ENCODE data around the gene MLN. TPM values are rescaled to one million over a fixed set of nuclear protein-coding genes. Genes with fewer than 3 reads are reported as not detected.

MLN gene
- total RNA-seq, 3 donors from 2014 or later, result not detected

DNA sequence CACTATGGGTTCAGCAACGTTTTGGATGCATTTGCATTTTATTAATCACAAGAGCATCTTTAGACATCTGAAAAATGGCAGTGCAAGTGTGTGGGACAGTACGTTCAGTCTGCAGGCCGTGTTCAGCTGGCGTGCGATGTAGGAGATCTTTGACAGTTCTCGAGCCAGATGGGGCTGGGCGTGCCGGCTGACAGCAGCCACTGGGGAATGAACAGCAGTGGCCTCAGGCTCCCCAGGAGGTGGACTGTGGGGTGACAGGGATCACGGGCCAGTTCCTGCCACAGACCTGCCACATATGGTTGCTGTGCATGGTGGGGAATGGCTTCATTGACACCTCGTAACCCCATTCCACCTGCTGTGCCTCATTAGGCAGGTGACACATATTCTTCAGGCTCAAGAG is 16.4 kb upstream of the MLN start:
- Histone ChIP-seq H3K4me3 (no peak overlapping the region), H3K4me1 (no peaks in the 10 kb centered on the region), H3K27ac (no peak overlapping the region), H3K36me3 (no peaks in the 10 kb centered on the region), H3K9me3 (no peaks in the 10 kb centered on the region), H3K27me3 (no peaks in the 10 kb centered on the region)
- no peak for TF ChIP-seq POLR2AphosphoS5 (IDR thresholded peaks at IDR 0.05)
- no peak for TF ChIP-seq POLR2A (IDR thresholded peaks at IDR 0.05)
- TF ChIP-seq, protein P1, sequence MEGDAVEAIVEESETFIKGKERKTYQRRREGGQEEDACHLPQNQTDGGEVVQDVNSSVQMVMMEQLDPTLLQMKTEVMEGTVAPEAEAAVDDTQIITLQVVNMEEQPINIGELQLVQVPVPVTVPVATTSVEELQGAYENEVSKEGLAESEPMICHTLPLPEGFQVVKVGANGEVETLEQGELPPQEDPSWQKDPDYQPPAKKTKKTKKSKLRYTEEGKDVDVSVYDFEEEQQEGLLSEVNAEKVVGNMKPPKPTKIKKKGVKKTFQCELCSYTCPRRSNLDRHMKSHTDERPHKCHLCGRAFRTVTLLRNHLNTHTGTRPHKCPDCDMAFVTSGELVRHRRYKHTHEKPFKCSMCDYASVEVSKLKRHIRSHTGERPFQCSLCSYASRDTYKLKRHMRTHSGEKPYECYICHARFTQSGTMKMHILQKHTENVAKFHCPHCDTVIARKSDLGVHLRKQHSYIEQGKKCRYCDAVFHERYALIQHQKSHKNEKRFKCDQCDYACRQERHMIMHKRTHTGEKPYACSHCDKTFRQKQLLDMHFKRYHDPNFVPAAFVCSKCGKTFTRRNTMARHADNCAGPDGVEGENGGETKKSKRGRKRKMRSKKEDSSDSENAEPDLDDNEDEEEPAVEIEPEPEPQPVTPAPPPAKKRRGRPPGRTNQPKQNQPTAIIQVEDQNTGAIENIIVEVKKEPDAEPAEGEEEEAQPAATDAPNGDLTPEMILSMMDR (IDR thresholded peaks at IDR 0.05), result no peak
- no peak for DNase-seq (ENCODE audit: low spot score in 2 of 2)
- intact Hi-C loops (cut with DNase I; ENCODE audit: low total_unique reads), result no loop called here

GRCh38 chr6:33819021-33819420 is 15.2 kb upstream of the MLN start:
- TF ChIP-seq POLR2A (IDR thresholded peaks at IDR 0.05) (no peak), POLR2AphosphoS5 (IDR thresholded peaks at IDR 0.05) (no peak)
- TF ChIP-seq, protein P1 (IDR thresholded peaks at IDR 0.05), result no peak
- no peak for DNase-seq (ENCODE audit: low spot score in 2 of 2)
- intact Hi-C loops (cut with DNase I; ENCODE audit: low total_unique reads), result no loop called here
- H3K9me3 ChIP-seq, result no peaks in the 10 kb centered on the region
- no peak overlapping the region for H3K27ac ChIP-seq
- H3K36me3 ChIP-seq, result no peaks in the 10 kb centered on the region
- peaks cover 0 to 12% of the 10 kb centered on the region in 2 donors for H3K27me3 ChIP-seq
- no peak overlapping the region for H3K4me3 ChIP-seq
- H3K4me1 ChIP-seq, result no peaks in the 10 kb centered on the region

DNA sequence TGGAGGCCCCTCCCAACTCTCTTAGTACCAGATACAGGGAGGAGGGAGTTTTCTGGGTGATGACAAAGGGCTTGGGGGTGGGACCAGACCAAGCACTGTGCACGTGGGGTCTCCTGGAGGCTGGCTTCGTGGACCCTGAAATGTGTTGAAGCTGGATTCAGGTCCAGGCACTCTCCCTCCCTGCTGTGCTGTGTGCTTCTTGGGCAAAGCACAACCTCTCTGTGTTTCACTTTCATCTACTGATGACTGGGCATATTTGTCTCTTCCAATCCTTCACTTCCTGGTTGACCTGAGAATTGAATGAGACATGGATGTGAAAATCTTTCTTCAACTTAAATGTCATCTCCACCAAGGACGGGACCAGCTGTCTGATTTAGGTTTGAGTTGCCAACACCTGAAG is 14.5 kb upstream of the MLN start:
- intact Hi-C loops (cut with DNase I; ENCODE audit: low total_unique reads), result no loop called here
- no peaks in the 10 kb centered on the region for H3K4me1 ChIP-seq
- no peak overlapping the region for H3K27ac ChIP-seq
- no peak for DNase-seq (ENCODE audit: low spot score in 2 of 2)
- TF ChIP-seq POLR2A (IDR thresholded peaks at IDR 0.05) (no peak), POLR2AphosphoS5 (IDR thresholded peaks at IDR 0.05) (no peak)
- TF ChIP-seq, protein P1 (IDR thresholded peaks at IDR 0.05), result no peak
- H3K36me3 ChIP-seq, result no peaks in the 10 kb centered on the region
- no peak overlapping the region for H3K4me3 ChIP-seq
- no peaks in the 10 kb centered on the region for H3K9me3 ChIP-seq
- peaks cover 0 to 19% of the 10 kb centered on the region in 2 donors for H3K27me3 ChIP-seq

DNA sequence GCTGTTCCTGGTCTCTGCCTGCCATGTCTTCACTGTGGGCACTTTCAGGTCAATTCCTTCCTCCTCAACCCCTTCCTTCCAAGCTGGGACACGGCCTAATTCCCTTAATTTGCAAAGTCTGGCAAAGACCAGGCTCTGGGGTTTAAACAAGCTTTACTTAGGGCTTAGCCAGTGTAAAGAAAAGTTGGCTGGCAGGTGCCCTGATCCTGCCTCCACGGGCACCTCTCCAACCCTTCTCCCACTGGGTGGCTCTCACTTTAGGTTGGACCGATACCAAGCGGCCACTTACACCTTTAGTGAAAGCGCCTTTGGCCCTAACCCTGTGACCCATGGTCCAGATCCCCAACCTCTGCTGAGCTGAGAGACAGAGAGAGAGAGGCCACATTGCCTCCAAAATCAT is 13.7 kb upstream of the MLN start:
- intact Hi-C loops (cut with DNase I; ENCODE audit: low total_unique reads), result no loop called here
- TF ChIP-seq POLR2A (IDR thresholded peaks at IDR 0.05), result no peak
- TF ChIP-seq POLR2AphosphoS5 (IDR thresholded peaks at IDR 0.05), result no peak
- TF ChIP-seq, protein P1 (IDR thresholded peaks at IDR 0.05), result no peak
- H3K27ac ChIP-seq, result no peak overlapping the region
- no peaks in the 10 kb centered on the region for H3K4me1 ChIP-seq
- no peaks in the 10 kb centered on the region for H3K9me3 ChIP-seq
- H3K36me3 ChIP-seq, result no peaks in the 10 kb centered on the region
- no peak for DNase-seq (ENCODE audit: low spot score in 2 of 2)
- H3K27me3 ChIP-seq, result peaks cover 0 to 21% of the 10 kb centered on the region in 2 donors
- no peak overlapping the region for H3K4me3 ChIP-seq

DNA sequence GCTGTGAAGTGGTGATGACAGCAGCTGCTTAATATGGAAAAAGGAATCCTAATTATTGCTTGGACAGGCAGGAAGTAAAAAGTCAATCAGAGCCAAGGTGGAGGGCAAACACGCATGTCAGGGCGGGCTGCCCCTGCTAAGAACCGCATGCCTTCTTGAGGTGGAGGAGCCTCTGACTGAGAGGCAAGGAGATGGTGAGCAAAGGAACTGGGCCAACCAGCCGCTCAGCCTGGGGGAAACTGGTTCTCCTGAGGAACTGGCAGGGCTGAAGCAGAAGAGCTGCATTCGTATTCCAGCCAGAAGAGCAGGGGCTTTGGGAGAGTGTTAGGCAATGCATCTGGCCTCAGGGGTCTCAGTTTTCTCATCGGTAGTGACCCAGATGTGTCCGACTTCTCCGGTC is 13.1 kb upstream of the MLN start:
- H3K36me3 ChIP-seq, result no peaks in the 10 kb centered on the region
- no peak for DNase-seq (ENCODE audit: low spot score in 2 of 2)
- TF ChIP-seq POLR2AphosphoS5 (IDR thresholded peaks at IDR 0.05) (no peak), POLR2A (IDR thresholded peaks at IDR 0.05) (no peak)
- TF ChIP-seq, protein P1 (IDR thresholded peaks at IDR 0.05), result no peak
- H3K27me3 ChIP-seq, result peaks cover 0 to 21% of the 10 kb centered on the region in 2 donors
- H3K27ac ChIP-seq, result no peak overlapping the region
- H3K9me3 ChIP-seq, result no peaks in the 10 kb centered on the region
- intact Hi-C loops (cut with DNase I; ENCODE audit: low total_unique reads), result no loop called here
- no peak overlapping the region for H3K4me3 ChIP-seq
- H3K4me1 ChIP-seq, result no peaks in the 10 kb centered on the region
